HG03439 (cell line): ENCODE results near the gene CSF2.

Experiments used
- ATAC-seq: cut with Tn5 transposase; IDR thresholded peaks from one replicate; pipeline ENCODE4 v1.9.1; 2021; ENCODE audit warnings: mild to moderate bottlenecking, moderate library complexity; ENCODE audit not compliant: unreplicated experiment

CSF2 gene

GRCh38 chr5:132054697-132055440 is 18.7 kb upstream of the CSF2 start:
- ATAC-seq, result no peak

GRCh38 chr5:132055441-132055807 is 18.2 kb upstream of the CSF2 start:
- no peak for ATAC-seq

GRCh38 chr5:132055808-132056609 is 17.6 kb upstream of the CSF2 start:
- ATAC-seq, result no peak

- ATAC-seq, result no peak
Measured at GRCh38 chr5:132056610-132057497, 16.7 kb upstream of the CSF2 start.

GRCh38 chr5:132057498-132058255 is 15.9 kb upstream of the CSF2 start:
- no peak for ATAC-seq

- ATAC-seq, result no peak
Measured at GRCh38 chr5:132058646-132059042, 14.9 kb upstream of the CSF2 start.

GRCh38 chr5:132059043-132059695 is 14.4 kb upstream of the CSF2 start:
- ATAC-seq, result no peak

GRCh38 chr5:132059696-132060500 is 13.7 kb upstream of the CSF2 start:
- no peak for ATAC-seq

GRCh38 chr5:132060501-132061161 is 13.0 kb upstream of the CSF2 start, which contains the start of gene IL3:
TSS of gene IL3 (plus strand) at chr5:132060655. CDS start at chr5:132060707, 52 bp downstream.
- no peak for ATAC-seq

GRCh38 chr5:132063090-132063911 is 10.3 kb upstream of the CSF2 start:
- ATAC-seq, result peak; percentile 71

- no peak for ATAC-seq
Measured at GRCh38 chr5:132064140-132064539, 9.4 kb upstream of the CSF2 start.

GRCh38 chr5:132064738-132065331 is 8.8 kb upstream of the CSF2 start:
- ATAC-seq, result peak; percentile 57

GRCh38 chr5:132065351-132065937 is 8.1 kb upstream of the CSF2 start:
- no peak for ATAC-seq

- ATAC-seq, result no peak
Measured at GRCh38 chr5:132065951-132066701, 7.5 kb upstream of the CSF2 start.

- no peak for ATAC-seq
Measured at GRCh38 chr5:132066871-132067270, 6.7 kb upstream of the CSF2 start.

- ATAC-seq, result no peak
Measured at GRCh38 chr5:132067451-132067850, 6.1 kb upstream of the CSF2 start.
